ENCODE data around the gene C16orf95. TPM values are rescaled to one million over a fixed set of nuclear protein-coding genes. Genes with fewer than 3 reads are reported as not detected.
"Not testable (repeated sequence)": the region's sequence is repeated elsewhere in the genome, so short reads cannot be mapped to it uniquely, and the experiment has no call there.

C16orf95 gene
- total RNA-seq, 1 donor from 2014 or later: 4.8 TPM

DNA sequence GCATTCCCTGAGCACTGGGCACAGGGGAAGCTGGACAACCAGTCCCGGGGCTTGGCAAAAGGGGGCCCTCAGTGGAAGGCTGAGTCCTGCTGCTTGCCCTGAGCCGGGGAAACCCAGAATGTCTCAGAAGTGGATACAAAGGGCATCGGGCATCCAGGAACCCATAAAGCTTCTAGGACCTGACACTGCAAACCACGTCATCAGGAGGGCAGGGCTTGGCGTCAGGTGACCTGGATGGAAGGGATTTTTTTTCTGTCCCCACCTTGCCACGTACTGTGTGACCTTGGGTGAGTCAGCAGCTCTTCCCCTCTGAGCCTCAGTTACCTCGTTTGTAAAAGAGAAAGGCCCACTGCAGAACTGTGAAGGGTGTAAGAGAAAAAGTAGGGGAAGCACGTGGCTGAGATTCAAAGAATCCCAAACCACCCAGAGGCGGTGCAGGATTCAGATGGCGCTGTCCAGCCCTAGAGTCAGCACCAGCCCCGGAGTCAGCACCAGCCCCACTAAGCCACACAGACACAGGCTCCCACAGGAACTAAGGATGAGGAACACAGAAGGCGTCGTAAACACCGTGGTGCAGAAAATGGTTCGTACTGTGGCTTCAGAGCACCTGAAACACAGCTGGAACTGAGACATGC is 53.7 kb downstream of the C16orf95 start:
- Histone ChIP-seq H3K4me1 (peaks cover 8% of the 10 kb centered on the region), H3K79me2 (ENCODE audit: low read depth) (no peaks in the 10 kb centered on the region), H3K4me3 (no peak overlapping the region), H4K20me1 (ENCODE audit: low read depth) (no peaks in the 10 kb centered on the region), H3K27me3 (no peaks in the 10 kb centered on the region), H3K36me3 (no peaks in the 10 kb centered on the region), H3F3A (ENCODE audit: low read depth) (no peaks in the 10 kb centered on the region), H3K9me3 (ENCODE audit: low read depth) (no peaks in the 10 kb centered on the region), H3K9ac (no peak overlapping the region), H2AFZ (replicated peaks) (no peak overlapping the region), H3K27ac (no peak overlapping the region), H3K4me2 (no peak overlapping the region)
- peaks cover 8% of the 10 kb centered on the region for H3K27me3 Mint-ChIP-seq (ENCODE audit: insufficient read depth, low read depth)
- DNase-seq (ENCODE audit: low spot score): no peak
- H3K9me3 Mint-ChIP-seq: no peaks in the 10 kb centered on the region
- H3K27ac Mint-ChIP-seq: no peak overlapping the region
- no peak overlapping the region for H3K4me3 Mint-ChIP-seq
- H3K36me3 Mint-ChIP-seq: no peaks in the 10 kb centered on the region
- H3K4me1 Mint-ChIP-seq: peaks cover 28% of the 10 kb centered on the region
- TF ChIP-seq EZH2 (IDR thresholded peaks at IDR 0.05): no peak
- TF ChIP-seq, protein P1, sequence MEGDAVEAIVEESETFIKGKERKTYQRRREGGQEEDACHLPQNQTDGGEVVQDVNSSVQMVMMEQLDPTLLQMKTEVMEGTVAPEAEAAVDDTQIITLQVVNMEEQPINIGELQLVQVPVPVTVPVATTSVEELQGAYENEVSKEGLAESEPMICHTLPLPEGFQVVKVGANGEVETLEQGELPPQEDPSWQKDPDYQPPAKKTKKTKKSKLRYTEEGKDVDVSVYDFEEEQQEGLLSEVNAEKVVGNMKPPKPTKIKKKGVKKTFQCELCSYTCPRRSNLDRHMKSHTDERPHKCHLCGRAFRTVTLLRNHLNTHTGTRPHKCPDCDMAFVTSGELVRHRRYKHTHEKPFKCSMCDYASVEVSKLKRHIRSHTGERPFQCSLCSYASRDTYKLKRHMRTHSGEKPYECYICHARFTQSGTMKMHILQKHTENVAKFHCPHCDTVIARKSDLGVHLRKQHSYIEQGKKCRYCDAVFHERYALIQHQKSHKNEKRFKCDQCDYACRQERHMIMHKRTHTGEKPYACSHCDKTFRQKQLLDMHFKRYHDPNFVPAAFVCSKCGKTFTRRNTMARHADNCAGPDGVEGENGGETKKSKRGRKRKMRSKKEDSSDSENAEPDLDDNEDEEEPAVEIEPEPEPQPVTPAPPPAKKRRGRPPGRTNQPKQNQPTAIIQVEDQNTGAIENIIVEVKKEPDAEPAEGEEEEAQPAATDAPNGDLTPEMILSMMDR (IDR thresholded peaks at IDR 0.05): no peak
- TF ChIP-seq EZH2phosphoT487 (IDR thresholded peaks at IDR 0.05): no peak

DNA sequence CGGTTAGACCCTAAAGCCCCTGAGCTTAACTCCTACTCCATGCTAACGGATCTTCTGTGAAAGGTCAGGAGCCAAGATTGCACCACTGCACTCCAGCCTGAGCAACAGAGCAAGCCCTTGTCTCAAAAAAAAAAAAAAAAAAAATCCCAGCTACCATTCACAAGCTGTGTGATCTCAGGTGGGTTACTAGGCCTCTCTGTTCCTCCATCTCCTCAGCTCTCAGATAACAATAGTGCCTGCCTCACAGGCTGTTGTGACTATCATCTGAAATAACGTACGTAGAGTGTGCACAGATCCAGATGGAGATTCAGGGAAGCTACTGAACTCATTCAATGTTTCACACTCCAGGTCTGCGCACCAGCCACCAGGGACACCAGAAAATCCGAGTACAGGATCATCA is 57.8 kb downstream of the C16orf95 start:
- H3K27ac Mint-ChIP-seq: peak overlapping the region; percentile 39
- Histone ChIP-seq H3K4me3 (no peak overlapping the region), H2AFZ (replicated peaks) (no peak overlapping the region), H3K27ac (no peak overlapping the region), H3K4me1 (no peaks in the 10 kb centered on the region), H3F3A (ENCODE audit: low read depth) (no peaks in the 10 kb centered on the region), H3K79me2 (ENCODE audit: low read depth) (no peaks in the 10 kb centered on the region), H3K36me3 (no peaks in the 10 kb centered on the region), H3K27me3 (no peaks in the 10 kb centered on the region), H3K4me2 (no peak overlapping the region), H3K9me3 (ENCODE audit: low read depth) (no peaks in the 10 kb centered on the region), H3K9ac (no peak overlapping the region), H4K20me1 (ENCODE audit: low read depth) (no peaks in the 10 kb centered on the region)
- TF ChIP-seq EZH2phosphoT487 (IDR thresholded peaks at IDR 0.05) (no peak), EZH2 (IDR thresholded peaks at IDR 0.05) (no peak)
- TF ChIP-seq, protein P1 (IDR thresholded peaks at IDR 0.05): no peak
- no peak for DNase-seq (ENCODE audit: low spot score)
- H3K27me3 Mint-ChIP-seq (ENCODE audit: insufficient read depth, low read depth): peaks cover 3% of the 10 kb centered on the region
- no peaks in the 10 kb centered on the region for H3K9me3 Mint-ChIP-seq
- peaks cover 12% of the 10 kb centered on the region for H3K4me1 Mint-ChIP-seq
- H3K4me3 Mint-ChIP-seq: no peak overlapping the region
- no peaks in the 10 kb centered on the region for H3K36me3 Mint-ChIP-seq

DNA sequence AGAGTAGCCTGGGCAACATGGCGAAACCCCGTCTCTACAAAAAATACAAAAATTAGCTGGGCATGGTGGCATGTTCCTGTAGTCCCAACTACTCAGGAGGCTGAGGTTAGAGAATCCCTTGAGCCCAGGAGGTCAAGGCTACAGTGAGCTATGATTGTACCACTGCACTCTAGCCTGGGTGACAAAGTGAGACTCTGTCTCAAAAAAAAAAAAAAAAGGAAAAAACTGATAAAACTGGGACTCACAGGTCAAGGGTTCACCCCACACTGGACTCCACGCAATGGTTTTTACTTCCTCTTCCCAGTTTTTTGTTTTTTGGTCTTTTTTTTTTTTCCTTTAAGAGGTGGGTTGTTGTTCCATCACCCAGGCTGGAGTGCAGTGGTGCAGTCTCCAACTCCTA is 58.5 kb downstream of the C16orf95 start:
- H3K27ac Mint-ChIP-seq; H2AFZ ChIP-seq (replicated peaks); H3K4me1 ChIP-seq; H3K9ac ChIP-seq; H3F3A ChIP-seq (ENCODE audit: low read depth); H3K36me3 Mint-ChIP-seq; H3K9me3 ChIP-seq (ENCODE audit: low read depth); H3K27me3 Mint-ChIP-seq (ENCODE audit: insufficient read depth, low read depth); H3K79me2 ChIP-seq (ENCODE audit: low read depth); DNase-seq (ENCODE audit: low spot score); H3K36me3 ChIP-seq; H3K9me3 Mint-ChIP-seq; H3K4me3 Mint-ChIP-seq; H3K27me3 ChIP-seq; H3K4me3 ChIP-seq; H3K27ac ChIP-seq; H4K20me1 ChIP-seq (ENCODE audit: low read depth); H3K4me2 ChIP-seq: not testable (repeated sequence)
- peaks cover 19% of the 10 kb centered on the region for H3K4me1 Mint-ChIP-seq

DNA sequence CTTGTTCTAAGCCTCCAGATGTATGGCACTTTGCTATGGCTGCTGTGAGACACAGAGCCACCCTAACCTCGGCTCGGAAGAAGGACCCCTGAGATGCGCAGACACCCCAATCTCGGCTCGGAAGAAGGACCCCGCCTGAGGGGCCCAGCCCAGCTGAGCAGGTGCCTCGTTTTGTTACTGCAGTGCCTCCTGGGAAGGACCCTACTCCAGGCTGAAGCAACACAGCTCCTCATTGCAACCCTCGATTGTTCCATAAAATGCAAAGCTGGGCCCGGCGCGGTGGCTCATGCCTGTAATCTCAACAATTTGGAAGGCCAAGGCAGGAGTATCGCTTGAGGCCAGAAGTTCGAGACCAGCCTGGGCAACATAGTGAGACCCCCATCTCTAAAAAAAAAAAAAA is 61.3 kb downstream of the C16orf95 start:
- no peaks in the 10 kb centered on the region for H3K4me1 ChIP-seq

More for the DNA sequence above, 61.3 kb downstream of the C16orf95 start:
- H3K36me3 ChIP-seq: no peaks in the 10 kb centered on the region
- H3K4me2 ChIP-seq: no peak overlapping the region
- no peak overlapping the region for H3K4me3 ChIP-seq
- Mint-ChIP-seq H3K4me1 (peaks cover 19% of the 10 kb centered on the region), H3K36me3 (no peaks in the 10 kb centered on the region), H3K27me3 (ENCODE audit: insufficient read depth, low read depth) (peaks cover 5% of the 10 kb centered on the region), H3K27ac (no peak overlapping the region), H3K4me3 (no peak overlapping the region), H3K9me3 (no peaks in the 10 kb centered on the region)
- no peak for TF ChIP-seq EZH2phosphoT487 (IDR thresholded peaks at IDR 0.05)
- no peaks in the 10 kb centered on the region for H4K20me1 ChIP-seq (ENCODE audit: low read depth)
- no peak overlapping the region for H2AFZ ChIP-seq (replicated peaks)
- H3K9me3 ChIP-seq (ENCODE audit: low read depth): no peaks in the 10 kb centered on the region
- H3K79me2 ChIP-seq (ENCODE audit: low read depth): no peaks in the 10 kb centered on the region
- no peak overlapping the region for H3K9ac ChIP-seq
- H3K27ac ChIP-seq: no peak overlapping the region
- no peaks in the 10 kb centered on the region for H3K27me3 ChIP-seq
- H3F3A ChIP-seq (ENCODE audit: low read depth): no peaks in the 10 kb centered on the region
- no peak for DNase-seq (ENCODE audit: low spot score)
